Glomerular visceral epithelial cell (primary cell): Measurements from ENCODE around the gene DLGAP4.

Experiments used
- DNase-seq: peaks from one replicate; pipeline ENCODE4 v3.0.0-alpha.2; 2016; ENCODE audit errors: extremely low spot score

Gene DLGAP4

DNA sequence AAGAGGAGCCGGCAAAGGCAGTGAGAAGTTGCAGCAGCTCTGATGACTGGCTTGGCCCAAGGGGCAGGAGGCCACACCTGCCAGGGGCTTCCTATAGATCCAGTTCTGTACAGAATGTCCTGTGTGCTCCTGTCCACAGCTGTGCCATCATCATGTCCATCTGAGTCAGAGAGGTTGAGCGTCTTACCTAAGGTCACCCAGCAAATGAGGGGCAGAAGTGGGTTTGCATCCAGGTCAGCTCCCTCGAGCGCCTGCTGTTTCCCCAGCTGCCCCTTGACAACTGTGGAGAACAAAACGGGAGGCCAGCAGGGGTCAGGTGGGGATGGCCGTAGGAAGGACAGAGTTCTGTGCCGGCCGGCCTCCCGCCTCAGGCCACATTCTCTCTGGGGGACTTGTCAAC, 47.6 kb downstream of the DLGAP4 start:
- no peak for DNase-seq

DNA sequence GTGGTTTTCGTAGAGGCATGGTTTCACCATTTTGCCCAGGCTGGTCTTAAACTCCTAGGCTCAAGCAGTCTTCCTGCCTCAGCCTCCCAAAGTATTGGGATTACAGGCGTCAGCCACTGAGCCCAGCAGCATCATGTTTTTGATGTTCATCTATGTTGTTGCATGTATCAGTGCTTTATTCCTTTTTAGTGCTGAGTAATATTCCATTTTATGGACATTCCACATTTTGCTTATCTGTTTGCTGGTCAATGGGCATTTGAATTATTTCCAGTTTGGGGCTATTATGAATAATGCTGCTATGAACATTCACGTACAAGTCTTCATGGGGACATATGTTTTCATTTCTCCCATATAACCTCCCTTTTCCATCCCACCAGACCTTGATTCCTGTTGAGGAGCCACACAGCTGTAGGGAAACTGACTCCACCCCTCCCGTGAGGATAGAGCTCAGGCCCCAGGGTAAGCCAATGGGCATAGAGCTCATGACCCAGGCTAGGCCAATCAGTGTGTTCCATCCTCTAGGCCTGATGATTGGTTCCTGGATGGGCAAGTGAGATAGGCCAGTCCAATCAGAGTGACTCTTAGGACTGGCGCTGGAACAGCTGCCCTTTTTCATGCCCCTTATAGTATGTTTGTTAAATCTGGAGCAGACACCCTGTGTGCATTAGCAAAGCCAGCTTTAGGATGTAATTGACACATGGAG, 49.5 kb downstream of the DLGAP4 start:
- no peak for DNase-seq

DNA sequence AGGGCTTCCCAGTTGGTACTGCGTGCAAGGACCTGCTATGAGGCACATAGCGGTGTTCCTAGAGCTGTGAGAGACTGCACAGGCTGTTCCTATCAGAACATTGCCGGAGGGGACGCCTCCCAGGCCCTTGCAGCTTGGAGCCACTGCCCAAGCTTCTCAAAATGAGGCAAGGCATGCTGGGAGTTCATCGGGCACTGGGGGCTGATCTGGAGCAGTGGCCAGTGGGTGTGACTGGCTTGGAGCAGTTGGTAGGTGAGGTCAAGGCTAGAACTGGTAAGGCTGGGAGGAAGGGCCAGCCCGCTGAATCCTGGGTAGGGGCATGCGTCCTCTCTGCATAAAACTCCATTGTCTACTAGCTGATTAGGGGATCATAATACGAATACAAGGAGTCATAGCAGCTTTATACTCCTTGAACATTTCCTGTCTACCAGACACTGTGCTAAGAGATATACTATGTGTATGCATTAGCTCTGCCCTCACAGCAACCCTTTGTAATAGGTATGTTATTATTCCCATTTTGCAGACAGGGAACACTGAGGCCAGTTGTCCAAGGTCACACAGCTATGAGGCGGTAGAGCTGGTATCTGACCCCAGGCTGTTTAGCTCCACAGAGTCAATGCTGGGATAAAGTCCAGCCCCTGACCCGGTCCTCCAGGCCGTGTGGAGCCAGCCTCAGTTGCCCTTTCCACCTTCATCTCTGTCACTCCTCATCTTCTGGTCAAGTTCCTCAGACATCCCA, 53.7 kb downstream of the DLGAP4 start:
- DNase-seq: no peak

DNA sequence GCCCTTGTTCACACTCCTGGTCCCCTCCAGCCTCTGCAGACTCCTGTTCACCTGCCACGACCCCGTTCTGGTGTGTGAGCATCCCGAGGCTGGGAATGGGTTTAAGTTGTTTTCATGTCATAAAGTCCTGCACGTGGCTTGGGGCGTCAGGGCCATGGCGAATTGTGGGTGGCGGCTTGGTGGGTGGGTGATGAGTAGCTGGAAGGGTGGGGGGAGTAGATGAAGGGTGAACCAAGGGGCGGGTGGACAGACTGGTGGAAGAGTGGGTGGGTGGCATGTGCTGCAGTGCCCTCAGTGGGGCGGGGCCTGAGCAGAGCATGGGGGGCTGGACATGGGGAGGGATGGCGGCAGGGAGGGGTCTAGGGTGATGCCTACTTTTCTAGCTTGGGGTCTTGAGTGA, 54.3 kb downstream of the DLGAP4 start:
- no peak for DNase-seq

DNA sequence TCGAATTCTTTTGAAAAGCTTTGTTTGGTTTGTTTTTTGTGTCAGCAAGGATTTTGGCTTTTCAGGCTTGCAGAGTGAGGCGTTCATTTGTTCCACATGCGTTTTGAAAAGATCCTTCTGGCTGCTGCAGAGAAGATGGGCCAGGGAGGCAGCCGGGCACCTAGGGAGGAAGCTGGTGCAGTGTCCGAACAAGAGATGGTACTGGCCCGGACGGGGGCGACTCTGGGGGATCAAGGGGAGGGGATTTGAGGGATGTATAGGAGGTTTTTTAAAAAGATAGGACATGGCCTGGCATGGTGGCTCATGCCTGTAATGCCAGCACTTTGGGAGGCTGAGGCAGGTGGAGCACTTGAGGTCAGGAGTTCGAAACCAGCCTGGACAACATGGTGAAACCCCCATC, 55.3 kb downstream of the DLGAP4 start:
- DNase-seq: no peak

DNA sequence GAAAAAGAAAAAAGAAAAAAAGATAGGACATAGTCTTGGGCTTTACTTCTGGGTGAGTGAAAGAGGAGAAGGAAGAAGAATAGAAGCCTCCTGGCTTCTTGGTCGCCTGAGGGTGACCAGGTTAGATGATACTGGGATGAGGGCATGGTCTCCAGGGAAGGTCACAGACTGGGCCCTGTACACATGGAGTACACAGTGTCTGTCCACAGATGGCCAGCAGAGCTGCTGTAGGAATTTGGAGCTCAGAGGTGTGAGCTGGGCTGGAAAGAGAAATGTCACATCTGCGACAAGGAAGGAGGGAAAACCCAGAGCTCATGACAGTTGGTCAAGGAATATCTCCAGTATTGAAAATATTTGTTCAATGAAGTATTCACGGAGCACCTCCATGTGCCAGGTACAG, 56.1 kb downstream of the DLGAP4 start:
- DNase-seq: no peak

DNA sequence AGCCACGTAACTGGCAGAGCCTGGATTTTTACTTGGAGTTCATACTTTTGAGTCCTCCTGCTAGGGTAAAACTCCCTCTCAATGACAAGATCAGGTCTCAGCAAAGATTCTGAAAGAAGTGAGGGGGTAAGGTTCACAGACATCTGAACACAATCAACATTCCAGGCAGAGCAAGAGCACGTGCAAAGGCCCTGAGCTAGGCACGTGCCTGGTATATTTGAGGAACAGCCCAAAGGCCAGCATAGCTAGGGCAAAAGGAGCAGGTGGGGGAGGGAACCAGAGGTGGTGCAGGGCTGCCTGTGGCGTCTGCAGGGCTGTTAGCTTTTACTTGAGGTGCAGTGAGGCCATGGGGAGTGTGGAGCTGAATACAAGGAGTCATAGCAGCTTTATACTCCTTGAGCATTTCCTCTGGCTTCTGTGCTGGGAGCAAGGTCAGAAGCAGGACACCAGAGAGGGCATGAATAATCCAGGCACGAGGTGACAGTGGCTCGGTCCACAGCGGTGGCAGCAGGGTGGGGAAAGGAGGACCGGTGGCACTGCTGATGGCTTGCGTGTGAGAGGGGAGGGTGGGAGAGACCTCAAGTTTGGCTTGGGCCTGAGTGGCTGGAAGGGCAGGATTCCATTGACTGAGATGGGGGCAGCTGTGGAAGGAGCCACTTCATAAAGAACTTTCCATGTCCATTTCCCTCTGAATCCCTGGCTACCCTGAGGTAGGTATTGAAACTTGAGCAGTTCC, 57.0 kb downstream of the DLGAP4 start:
- no peak for DNase-seq

DNA sequence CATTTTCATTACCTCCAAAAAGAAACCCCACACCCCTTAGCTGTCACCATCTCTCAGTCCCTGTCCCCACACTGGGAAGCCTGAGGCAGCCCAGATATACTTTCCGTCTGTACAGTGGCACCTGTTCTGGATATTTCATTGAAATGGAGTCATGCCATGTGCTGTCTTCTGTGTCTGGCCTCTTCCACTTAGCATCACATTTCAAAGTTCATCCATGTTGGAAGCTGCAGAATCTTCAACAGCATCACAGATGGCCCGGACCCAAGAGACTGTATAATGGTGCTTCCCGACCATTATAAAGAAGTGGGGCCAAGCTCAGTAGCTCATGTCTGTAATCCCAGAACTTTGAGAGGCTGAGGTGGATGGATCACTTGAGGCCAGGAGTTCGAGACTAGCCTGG, 58.4 kb downstream of the DLGAP4 start:
- DNase-seq: no peak

DNA sequence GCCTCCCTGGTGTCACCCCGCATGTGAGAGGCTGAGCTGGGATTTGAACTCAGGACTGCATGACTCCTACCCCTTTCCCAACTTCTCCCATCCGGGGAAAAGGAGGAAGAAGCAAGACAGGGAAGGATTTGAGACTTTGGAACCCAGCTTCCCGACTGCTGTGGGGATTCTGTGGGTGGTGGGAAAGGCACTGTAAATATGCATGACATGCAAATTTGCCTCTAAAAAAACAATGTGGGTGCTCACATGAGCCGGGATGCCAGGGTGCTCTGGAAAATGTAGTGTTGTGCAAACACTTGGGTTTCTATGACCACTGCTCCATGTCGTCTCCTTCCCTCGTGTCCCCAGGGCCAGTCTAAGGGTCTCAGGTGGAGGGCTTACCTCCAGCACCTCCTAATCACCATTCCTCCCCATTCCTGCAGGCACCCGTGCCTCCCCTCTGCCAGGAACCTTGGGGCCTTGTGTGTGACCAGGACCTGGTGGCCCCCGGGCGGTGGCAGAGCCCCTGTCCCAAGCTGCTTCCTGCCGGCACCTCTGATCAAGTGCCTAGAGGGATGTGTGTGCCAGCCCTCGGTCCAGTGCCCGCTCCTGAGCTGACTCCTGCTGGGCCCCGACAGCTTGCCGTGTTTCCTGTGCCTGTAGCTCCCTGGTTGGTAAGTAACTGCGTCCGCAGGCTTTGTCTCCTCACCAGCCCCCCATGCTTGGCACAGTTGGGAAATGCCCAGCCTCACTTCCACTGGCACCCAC, 60.7 kb downstream of the DLGAP4 start:
- no peak for DNase-seq

DNA sequence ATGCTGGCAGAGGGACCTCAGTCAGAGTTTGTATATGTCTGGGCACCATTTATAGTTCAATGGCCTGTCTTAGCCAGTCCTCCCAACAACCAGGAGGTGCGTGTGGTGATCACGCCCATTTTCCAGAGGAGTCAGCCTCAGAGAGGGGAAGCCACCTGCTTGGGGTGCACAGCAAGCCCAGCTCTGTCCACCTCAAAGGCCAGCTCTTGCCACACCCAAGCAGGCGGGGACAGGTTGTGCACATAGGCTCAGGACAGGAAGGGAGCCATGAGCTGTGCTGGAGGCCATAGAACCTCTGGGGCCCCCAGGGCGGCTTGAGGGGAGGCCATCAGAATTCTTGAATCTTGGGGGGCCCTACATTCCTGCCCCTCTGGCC, 61.2 kb downstream of the DLGAP4 start:
- DNase-seq: no peak

DNA sequence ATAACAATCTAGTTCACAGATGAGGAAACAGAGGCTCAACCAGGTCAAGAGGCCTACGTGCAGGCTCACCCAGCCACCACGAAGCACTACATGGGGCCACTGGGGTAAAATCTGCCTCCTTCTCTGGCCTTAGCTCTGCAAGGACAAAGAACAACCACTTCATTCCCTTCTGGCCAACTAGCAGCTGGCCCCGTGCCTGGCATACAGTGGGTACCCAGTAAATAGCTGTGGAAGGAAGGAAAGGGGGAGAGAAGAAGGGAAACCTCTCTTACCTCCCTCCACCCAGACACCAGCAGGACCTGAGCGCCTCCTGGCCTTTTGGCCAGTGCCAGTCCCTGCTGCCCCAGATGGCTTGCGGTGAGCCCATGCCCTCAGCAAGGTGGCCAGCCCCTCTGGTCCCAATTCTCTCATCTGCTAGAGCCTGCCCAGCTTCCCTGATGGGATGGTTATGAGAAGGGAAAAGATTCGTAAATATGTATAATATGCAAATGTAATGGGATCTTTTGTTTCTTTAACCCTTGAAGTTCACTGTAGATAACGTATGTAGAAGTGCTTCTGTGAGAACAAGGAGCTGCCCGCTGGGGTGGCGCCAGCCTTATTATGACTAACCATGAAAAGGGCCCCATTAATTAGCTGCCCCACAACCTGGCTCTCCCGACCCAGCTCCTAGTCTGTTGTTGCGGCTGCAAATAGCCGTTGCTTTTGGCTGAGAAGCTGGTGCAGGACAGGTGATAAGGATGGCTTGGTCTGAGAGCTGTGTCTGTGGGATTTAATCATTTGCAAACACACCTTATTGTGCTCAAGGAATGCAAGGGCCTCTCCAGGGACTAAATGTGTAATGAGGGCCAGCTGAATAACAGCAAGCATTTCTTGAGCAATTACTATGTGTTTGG, 62.0 kb downstream of the DLGAP4 start:
- no peak for DNase-seq

DNA sequence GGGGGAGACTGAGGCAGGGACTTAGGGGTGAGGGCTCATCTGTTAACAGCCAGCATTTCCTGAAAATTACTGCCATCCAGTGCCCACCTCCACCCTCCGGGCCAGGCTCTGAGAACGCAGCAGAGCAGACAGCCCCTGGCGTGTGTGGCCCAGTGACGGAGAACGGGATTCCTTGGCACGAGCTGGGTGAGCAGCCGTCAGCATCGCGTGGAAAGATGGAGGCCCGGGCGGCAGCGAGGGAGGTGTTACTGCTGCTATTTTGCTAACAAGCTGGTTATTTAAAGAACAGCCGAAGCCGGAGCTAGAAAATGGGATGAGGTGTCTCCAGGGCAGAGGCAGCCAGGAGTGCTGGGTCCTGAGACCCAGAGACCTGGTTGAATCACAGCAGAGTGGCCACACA, 62.7 kb downstream of the DLGAP4 start:
- no peak for DNase-seq

DNA sequence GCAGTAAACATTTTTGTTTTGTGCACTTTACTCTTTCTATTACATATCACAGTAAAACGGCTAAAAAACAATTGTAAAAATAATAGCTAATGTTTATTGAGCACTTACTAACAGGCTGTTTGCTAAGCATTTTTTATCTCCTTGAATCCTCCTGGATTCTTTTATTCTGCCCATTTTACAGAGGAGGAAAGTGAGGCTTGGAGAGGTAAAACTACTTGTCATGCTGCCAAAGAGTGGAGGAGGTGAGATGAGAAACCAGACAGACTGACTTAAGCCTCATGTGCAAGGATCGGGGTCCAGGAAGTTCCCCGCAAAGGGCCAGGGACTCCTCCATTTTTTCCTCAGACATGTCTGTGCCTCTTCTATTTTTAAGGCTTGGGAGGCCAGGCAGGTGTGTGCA, 63.6 kb downstream of the DLGAP4 start:
- DNase-seq: no peak

DNA sequence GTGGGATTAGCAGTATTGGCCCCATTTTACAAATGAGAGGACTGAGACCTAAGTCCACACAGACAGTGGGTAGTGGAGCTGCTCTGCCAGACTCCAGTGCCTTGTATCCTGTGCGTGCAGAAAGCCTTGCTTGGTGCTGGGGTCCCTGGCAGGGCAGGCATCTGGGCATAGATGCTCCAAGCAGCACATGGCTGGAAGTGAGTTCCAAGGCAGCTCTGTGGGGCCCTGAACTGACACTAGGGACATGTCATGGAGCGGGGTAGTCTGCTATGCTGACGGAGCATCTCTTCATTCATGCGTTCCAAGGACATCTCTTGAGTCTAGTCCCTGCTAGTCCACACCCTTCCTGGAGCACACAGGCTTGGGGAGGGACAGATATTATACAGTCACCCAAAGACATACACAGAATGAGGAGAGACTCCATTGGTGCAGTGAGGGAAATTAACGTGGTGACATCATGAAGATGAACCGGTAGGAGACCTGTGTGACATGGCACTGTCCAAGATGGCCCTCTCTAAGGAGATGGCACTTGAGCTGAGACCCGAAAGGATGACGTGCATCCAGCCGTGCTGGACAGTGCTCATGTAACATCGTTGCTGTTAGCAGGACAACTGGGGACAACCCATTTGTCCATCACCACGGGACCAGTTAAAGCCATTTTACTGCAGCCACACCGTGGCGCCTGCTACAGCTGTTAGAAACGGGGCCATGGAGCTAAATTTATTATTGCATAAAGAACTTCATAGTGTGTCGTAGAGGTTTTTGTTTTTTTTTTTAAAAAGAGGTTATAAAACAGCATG, 65.1 kb downstream of the DLGAP4 start:
- no peak for DNase-seq

DNA sequence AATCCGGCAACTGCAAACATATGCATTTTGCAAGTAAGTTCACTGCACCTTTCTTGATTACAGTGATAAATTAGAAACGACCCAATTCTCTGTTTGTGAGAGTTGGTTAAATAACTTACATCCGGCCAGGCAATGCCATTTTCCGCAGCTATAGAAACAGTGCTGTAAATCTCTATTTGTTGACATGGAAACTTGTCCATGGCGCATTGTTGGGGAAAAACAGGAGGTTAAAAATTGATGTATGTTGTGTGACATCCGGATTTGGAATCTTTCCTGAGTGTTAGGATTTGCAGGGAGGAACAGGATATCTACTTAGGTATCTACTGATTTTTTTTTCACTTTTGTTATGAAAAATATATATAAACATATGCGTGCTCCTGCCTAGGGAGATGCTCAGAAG, 66.5 kb downstream of the DLGAP4 start:
- no peak for DNase-seq

DNA sequence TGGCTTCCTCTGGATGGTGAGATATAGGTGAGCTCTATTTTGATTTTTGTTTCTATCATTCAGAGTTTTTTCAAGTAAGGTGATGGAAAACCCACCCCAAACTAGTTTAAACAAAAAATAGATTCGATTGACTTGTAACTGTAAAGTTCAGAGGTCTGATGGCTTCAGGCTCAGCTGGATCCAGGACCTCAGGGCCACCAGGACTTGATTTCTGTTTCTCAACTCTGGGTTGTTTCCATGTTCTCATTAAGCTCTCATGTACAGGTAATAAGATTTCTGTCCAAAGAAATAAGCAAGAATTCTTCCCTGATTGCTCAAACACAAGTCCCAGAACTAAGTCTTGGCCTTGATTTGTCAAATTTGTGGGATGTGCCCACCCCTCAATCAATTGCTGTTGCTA, 67.0 kb downstream of the DLGAP4 start:
- DNase-seq: no peak

DNA sequence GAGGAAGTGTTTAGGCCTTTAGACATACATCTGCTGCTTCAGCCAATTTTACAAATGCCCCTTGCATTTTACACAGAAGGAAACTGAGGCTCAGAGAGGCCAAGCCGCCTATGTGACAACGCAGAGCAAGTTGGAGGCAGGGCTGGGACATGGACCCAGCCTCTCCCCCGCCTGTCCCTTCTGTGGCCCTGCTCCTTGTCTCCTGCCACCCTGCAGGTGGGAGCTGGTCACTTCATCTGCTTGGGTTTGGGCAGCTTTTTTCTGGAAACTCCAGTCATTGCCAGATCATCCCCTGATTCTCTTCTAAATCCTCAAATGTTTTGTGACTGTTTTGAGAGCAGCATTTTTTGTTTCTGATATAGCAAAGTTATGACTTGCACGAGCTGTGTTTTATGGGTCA, 68.9 kb downstream of the DLGAP4 start:
- no peak for DNase-seq

DNA sequence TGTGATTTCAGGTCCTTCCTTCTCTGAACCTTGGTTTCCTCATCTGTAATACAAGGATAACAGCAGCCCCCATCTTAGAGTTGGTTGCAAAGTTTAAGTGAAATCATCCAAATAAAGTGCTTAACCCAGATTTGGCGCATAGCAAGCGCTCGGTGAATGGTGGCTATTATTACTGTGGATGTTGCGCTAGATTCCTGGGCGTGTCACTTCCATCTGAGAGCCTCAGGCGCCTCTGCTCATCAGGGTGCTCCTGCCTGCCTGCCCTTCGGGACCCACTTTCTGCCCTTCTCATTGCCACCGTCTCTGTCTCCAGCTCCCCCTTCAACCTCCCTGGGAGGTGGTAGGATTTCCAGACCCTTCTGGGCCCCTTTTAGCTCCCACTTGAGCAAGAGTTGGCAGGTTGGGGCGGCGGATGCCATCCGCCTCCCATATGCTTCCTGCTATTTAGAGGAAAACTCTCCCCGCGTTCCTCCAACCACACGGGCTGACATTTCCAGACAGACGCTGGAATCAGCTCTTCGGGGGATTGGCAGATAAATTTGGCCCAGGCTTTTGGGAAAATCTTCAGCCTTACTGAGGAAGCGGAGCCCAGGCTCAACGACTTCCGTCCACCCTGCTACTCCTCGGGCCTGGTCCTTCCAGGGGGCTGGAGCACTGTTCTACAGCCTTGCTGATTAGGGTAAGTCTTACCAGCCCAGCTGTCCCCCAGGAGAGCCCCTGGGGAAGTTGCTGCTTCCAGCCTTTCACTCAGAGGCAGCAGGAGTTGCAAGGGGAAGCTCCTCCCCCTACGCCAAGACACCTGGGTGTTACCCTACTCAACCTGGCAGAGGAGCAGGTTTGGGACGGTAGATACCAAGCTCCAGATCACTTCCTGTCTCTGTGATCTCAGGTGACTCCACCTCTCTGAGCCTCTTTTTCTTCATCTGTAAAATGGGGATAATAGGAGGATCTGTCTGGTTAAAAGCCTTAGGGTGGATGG, 71.5 kb downstream of the DLGAP4 start:
- no peak for DNase-seq

DNA sequence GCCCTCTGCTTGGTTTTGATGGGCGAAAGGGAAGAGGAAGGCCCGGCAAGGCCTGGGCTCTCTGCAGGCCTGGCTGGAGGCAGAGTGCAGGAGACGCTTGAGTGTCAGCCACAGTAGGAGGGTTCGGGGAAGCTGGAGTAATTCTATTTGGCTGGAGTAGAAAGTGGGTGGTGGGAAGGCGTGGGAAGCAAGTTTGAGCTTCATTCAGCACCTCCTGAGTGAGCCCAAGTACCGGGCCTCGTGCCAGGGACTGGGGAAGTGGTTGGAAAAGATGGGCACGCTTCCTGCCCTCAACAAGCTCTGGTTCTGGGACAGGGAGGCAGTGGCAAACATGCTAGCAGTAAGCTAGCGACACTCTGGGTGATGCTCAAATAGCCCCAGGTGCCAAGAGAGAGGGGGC, 72.5 kb downstream of the DLGAP4 start:
- DNase-seq: no peak
